HG03103 (cell line): ENCODE measurements around the gene KAT7.
"Not testable (repeated sequence)": the region's sequence is repeated elsewhere in the genome, so short reads cannot be mapped to it uniquely, and the experiment has no call there.

Experiments used
- ATAC-seq: cut with Tn5 transposase; IDR thresholded peaks from one replicate; pipeline ENCODE4 v1.9.1; 2021; ENCODE audit warnings: low read depth; ENCODE audit not compliant: unreplicated experiment

The KAT7 gene

DNA sequence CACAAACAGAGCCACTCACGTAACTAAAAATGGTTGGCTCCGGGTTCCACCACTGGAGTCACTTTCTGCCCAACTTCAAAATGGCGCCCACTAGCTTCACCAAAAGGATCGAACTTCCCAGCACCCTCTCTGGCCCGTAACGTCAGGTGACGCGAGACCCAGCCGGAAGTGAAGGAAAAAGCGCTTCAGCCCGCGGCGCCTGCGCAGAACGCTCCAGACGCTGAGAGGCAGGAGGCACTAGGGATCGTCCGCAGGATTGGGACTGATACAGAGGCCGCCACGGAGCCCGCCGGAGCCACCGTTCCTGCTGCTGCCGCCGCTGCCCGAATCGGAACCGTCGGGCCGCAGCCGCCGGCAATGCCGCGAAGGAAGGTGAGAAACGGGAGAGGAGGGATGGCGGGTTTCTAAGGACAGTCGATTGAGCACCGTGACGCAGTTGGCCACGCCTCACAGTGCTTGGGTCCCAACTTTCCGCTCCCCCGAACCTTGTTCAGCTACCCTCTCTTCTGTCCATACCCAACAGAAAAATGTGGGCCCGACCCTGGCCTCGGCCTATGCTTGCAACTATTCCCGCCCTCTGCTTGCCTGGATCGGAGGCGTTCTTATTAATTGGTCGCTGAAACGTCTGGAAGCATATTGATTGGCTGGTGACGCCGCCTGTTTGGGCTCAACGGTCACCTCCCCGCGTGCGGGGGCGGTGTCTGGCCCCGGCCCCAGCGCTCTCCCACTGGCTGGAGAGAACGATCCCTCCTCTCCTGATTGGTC lies at the start of gene KAT7:
Gene KAT7 (plus strand): TSS at position 204 of the 765 bp plus-strand sequence. CDS start 154 bp downstream, at position 358.
- ATAC-seq, result peak; percentile 85

DNA sequence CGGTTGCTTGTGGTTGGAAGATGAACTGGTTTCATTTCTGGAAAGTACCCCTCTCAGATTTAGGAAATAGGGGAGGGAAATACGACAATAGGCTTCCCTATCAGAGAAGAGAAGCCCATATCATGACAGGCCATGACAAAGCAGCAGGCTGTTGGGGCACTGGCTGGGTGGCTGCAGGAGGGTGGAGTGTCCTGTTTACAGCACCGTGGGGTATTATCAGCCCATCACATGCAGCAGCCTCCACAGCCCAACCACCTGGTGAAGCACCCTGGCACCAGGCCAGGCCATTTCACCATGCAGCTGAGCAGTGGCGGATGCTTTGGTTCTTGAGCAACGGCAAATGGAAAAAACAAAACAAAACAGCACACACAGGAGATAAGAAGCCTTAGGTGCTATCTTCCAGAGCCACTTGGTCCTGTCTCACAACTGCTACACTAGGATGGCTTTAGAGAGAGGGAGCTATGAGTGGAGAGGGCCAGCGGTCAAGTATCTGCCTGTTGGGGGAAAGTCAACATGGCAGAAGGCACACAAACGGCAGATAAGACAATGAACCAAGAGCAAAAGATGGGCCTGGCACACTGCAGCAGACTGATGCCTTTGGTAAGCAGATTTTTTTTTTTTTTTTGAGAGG lies 48.7 kb upstream of the KAT7 start:
- no peak for ATAC-seq

DNA sequence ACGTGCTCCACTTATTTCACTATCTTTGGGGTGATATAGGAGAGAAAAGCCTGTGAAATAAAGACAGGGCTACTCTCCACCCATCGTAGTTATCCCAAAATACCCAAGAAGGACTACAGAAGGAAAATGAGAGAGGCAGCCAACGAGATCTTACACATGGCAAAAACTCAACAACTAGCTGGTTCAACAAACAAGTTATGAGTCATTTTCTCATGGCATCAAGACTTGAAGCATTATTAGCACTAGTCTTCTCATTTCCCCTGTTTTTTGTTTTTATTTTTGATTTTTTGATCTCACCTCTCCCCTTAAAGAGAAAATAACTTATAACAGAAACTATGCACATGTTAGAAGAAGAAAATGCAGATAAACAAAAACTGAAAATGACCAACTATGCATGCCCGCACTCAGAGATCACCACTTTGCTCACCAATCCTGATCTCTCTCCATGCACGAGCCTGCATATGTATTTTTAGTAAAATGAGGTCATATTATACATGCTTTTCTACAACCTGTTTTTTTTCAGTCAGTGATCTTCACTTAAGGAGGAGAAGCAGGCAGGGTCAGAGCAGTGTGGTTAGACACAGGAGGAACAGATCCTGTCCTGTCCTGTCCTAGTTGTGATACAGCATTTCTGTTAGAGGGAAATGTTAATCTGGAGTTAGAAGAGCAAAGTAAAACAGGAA lies 47.3 kb upstream of the KAT7 start:
- ATAC-seq, result no peak

DNA sequence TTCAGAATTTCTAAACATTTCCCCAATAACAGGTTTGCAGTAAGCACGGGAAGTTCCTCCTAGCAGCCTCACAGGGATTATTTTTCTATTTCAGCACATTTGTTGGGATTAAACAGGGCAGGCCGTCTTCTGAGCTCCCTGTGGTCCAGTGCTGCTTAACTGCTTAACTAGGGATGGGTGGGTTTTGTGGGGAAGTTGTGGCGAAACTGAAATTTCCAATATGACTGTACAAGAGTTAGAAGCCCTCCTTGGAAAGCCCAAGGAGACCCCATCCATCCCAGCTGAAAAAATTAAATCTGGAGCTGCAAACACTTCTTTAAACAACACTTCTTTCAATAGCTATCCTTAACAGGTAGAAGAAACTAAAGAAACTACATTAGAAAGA lies 46.8 kb upstream of the KAT7 start:
- ATAC-seq, result no peak

DNA sequence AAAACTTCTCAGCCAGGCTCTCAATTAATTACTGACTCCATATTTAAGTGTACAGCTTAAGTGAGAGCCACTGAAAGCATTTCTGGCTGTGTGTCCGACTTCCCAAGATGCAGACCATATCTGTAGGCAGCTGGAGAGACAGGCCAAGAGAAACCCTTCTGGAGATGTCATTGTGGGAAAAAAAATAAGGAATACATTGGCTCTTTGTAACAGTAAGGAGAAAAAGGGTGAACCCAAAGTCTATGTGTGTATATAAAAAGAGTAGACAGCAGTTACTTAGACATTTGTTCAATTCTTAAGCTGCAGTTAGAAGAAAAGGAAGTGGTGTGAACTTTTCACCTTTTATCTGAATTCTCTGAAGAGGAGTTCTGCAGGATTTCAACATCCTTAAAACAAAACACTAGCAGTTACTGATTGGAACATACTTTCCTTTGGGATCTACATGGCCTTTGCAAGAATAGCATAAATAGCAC lies 46.3 kb upstream of the KAT7 start:
- no peak for ATAC-seq

DNA sequence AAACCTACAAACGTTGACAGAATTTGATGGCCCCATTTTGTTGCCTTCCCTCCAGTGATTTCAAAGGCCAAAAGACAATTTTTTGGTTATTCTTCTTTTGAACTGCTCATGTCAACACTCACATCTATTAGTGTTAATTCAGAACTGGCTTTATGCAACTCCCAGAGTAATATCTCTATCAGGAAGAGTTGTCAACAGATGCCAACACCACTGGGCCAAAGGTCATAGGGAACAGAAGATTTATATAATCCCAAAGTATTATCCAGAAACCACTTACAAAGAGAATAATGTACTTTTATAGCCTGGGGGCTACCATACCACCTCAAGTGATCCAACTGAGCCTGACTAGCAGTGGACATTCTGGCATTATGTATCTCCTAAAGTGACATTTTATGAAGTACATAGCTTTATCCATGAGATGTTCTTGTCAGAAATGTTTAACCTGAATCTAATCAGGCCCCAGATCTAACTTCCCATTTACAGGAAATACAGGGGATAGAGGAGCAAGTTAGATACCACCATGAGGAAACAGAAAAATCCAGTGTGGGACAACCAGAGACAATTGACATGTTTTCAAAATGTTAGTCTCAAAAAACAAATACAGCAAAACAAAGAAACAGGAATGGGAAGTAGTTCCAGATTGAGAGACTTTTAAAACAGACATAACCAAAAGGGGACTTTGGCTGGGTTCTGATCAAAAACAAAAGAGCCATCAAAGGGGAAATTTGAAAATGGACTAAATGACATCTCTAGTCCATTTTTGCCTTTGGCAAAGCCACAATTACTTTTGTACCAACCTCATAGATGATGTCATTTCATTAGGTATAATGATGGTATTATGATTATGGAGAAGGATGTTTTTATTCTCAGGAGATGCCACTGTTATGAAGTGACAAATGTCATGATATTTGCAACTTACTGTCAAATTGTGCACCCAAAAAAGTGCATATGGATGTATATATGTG lies 43.0 kb upstream of the KAT7 start:
- ATAC-seq, result no peak

DNA sequence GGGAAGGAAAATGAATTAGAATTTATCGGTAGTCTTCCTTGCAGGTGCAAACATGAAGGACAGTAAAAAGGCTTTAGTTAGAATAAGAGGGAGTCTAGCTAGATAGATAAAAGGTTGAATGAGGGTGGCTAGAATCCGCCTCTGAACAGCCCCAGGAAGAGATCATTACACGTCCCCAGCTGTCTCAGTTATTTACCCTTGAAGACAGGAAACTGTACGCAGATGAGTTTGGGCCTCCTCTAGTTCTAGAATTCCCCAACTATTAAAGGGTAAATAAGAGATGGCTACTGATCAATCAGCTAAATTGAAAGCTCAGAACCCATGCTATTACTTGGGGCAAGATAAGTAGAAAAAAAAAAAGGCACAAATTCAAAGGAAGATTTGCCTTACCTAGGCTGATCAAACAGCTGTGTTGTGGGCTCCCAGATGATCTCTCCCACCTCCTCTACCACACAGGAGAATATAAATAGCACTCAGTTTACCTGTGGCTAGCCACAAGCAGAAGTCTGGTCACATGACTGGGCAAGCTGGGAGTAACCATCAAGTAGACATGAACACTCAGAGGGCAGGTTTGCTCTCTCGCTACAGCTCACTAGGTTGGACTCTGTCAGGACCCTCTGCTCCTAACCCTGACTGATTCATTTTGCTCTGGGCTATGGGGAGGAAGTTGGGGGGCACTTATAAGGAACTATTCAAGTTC lies 41.5 kb upstream of the KAT7 start:
- ATAC-seq, result peak; percentile 47

DNA sequence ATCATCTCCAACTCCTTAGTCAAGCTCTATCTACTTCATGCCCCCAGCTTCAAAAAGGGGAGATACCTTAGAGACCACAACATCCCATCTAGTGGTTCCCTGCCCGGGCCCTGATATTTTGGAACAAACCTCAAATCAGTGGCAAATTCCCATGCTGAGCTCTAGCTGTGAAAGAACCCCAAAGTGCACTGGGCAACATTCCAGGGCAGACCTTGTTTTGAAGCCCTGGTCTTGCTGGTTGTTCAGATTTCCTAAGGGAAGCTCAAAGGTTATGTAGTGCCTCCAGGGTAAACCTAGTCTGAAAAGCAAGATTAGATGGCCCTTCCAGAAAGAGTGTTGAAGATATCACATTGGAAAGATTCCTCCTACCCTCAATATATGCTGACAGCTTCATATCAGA lies 40.8 kb upstream of the KAT7 start:
- ATAC-seq, result no peak

DNA sequence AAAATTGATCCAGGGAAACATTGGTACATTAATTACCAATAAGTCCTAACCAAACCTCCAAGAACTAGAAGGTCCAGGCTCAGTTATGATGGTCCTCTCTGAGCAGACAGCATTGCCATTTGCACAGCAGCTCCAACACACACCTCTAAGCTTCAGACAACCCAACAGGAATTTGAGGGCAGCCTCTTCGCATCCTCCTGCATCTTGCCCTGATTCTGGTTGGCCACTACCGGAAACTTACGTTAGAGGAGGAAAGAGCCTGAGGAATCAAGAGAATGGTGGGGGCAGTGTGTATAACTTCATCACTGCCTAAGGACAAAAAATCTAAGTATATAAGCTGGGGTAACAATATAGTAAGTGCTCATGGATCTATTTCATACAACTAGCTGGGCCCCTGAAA lies 40.3 kb upstream of the KAT7 start:
- ATAC-seq, result no peak

DNA sequence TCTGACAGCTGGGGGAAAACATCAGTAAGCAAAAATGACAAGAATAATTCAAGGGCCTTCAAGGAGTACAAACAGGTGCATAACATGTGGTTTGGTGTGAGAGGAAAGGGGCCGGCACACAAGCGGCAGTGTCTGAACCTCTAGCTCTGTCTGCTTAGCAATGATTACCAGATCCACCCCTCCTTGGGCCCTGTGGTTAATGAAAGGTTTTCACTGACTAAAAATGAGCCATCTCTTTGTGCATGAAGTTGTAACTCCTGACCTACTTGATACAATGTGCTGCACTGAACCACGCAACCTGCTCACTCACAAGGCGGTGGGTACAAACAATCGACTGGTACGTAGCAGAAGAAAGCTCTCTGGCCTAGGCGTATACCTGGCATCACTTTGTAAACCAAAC lies 39.7 kb upstream of the KAT7 start:
- peak; percentile 62 for ATAC-seq

DNA sequence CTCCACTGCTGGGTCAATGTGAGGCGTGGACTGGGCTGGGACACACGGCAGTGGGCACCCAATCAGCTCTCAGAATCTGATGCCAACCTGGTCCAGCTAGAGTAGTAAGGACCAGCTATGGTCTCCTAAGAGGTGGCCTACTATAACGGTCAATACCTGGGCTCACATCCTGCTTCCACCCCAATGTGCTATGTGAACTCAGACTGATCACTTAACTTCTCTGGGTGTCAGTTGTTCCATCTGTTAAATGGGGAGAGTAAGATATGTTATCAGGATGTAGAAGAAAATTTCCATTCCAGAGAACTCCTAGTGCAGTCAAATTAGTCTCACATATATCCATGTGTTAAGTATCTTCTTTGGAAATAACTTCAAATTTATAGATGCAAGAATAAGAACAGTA lies 38.8 kb upstream of the KAT7 start:
- no peak for ATAC-seq

DNA sequence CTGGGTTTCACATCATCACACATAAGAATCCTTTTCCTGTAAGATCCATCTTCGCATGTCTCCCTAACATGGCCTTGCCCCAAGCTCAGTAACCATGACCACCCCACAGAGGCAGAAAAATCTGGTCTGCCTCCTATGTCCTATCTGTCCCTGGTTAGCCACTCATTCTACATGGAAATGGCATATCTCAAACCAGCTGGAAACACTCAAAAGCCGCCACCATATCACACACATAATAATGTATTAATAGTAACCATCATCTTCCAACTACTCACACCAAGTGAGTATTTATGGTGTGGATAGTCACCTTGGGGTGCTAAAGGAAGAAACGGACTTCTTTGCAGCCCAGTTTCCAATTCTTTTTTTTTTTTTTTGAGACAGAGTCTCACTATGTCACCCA lies 36.0 kb upstream of the KAT7 start:
- no peak for ATAC-seq

DNA sequence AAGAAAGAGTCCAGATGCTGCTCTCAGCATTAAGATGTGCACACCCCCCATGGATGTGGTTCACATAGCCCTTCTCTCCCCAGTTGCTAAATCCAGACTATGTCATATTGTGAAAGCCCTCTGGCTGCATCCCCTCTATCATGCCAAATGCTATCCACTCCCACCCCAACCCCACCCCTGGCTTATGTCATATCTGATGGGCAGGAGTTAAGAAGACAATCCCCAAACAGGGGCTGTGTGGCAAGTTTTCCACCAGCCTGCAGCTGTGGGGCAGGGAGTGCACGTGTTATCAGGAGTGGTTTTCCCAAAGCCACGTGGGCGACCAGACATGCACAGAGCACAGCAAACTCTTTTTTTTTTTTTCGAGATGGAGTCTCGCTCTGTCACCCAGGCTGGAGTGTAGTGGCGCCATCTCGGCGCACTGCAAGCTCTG lies 34.5 kb upstream of the KAT7 start:
- no peak for ATAC-seq

DNA sequence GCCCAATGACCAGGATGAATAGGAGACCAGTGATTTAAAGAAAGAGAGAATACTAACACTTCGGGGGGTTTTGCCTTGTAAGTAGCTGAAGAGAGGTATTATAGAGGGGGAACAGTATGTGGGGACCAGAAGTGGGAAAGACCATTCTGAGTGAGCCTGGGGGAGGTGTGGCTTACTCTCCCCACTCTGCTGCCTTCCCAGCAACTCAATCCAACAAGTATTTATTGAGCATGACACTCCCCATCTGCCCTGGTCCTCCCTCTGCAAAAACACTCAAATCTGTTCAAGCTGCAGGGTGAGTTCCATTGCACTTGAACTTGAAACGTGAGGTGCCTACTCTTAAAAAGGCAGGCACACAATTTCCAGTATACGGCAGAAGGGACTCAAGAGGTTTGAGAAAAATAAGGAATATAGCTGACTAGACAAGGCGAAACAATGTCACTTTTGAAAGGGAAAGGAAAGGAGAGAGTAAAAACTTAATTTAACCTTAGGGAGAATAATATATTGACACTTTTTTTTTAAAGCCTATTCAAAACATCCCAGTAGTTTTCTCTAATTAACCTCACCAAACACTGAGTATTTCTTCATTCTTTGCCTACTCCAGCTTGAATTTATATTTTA lies 32.7 kb upstream of the KAT7 start:
- ATAC-seq, result no peak

DNA sequence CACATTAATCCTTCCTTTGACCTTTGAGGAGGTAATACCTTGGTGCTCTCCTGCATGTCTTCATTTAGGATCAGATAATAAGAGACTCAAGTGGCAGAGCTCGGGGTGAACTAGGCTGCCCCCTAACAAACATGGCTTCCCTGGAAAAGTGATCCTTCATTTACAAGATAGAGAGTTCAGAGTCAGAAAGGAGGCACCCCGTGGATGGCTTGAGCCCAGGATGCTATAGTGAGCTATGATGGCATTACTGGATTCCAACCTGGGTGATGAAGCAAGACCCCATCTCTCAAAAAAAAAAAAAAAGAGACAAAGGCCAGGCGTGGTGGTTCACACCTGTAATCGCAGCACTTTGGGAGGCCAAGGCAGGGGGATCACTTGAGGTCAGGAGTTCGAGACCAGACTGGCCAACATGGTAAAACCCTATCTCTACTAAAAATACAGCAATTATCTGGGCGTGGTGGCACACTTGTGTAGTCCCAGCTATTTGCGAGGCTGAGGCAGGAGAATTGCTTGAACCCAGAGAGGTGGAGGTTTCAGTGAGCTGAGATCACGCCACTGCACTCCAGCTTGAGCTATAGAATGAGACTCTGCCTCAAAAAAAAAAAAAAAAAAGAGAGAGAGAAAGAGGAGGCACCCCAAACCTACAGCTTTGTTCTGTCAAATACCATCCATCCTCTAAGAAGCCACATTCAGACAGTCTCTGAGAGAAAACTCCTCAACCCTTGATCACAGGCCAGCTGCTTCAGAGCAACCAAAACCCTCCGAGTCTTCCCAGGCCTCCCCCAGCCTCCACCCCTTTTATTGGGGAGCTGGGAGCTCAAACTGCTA lies 31.9 kb upstream of the KAT7 start:
- no peak for ATAC-seq

DNA sequence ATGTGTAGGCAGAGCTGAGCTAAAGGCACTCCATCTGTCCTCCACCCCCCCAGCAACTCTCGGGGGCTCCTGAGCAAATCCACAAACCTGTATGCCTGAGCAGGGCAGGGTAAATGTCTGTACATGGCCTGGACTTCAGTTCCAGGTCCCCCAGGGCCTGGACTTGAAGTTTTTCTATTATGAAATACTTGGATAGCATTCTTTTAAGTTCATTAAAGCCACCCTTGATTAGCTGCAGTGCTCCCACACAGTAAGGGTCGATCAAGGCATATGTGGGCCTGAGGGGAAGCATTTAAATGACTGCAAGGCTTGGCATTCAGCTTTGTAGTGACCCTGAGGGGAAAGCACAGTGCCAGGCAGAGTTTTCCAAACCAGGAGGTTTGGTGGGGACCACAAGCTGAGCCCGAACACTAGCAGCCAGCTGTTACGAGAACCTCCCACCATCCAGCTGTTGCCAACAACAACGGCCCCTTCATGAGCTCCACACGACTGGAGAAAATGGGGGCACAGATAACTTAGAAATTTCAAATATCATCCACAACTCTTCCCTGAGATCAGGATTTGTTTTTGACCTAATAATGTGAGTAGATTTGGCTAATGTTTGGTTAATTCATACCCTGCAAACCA lies 31.2 kb upstream of the KAT7 start:
- no peak for ATAC-seq

DNA sequence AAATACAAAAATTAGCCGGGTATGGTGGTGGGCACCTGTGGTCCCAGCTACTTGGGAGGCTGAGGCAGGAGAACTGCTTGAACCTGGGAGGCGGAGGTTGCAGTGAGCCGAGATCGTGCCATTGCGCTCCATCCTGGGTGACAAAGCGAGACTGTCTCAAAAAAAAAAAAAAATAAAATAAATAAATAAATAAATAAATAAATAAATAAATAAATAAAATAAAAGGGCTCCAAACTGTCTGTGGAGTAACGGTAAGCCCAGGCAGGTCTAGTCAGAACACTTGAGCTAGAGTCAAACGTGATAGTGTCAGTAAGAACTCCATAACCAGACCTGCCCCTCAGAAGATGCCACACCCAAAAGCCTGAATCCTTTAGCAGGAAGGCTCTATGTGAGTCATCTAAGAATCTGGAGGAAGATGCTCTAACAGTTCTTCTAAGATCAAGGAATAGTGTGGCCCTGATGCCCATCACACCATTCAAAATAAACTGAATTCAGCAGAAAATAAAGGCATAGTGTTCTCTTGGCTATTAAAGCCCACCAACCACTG lies 29.9 kb upstream of the KAT7 start:
- ATAC-seq, result not testable (repeated sequence)

DNA sequence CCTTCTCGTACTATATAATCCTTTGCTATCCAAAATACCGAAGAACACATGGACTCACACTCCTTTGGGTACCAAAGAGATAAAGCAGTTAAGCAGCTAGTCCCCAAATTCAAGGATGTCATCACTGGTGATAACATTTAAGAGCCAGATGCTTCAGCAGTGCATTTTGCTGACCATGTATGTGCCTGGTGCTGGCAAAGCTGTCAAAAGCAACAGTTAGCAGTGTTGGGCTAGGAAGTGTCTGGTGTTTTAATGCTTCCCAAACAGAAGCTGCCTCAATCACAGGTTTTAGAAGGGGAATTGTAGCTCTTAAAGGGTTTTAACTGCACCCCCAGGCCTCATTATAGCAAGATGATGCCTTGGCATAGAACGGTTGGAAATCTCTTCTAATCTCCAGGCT lies 29.3 kb upstream of the KAT7 start:
- no peak for ATAC-seq
